ENCODE measurements around the gene GGA2. TPM values are rescaled to one million over a fixed set of nuclear protein-coding genes. Genes with fewer than 3 reads are reported as not detected.

The GGA2 gene
- total RNA-seq, 2 donors from 2014 or later, result 99.4 to 116 TPM

- 95 to 100% methylated on average over 3 of the region's 3 CpGs for WGBS, 2 experiments (ENCODE audit: insufficient coverage in 1 of 2, insufficient read length in 1 of 2)
- Histone ChIP-seq H3K36me3 (ENCODE audit: control insufficient read depth, insufficient read depth, low read length) (peaks cover 89% of the 10 kb centered on the region), H3K27ac (ENCODE audit: low read depth, low read length) (no peak overlapping the region), H3K9me3 (ENCODE audit: control insufficient read depth, low read length) (no peaks in the 10 kb centered on the region), H3K27me3 (ENCODE audit: control insufficient read depth, insufficient read depth, low read length, poor library complexity, severe bottlenecking) (no peaks in the 10 kb centered on the region), H3K4me1 (ENCODE audit: control insufficient read depth, insufficient read depth, low read length) (no peaks in the 10 kb centered on the region), H3K9ac (ENCODE audit: extremely low read depth, low read length, poor library complexity, severe bottlenecking) (no peak overlapping the region), H3K4me3 (ENCODE audit: low read length) (no peak overlapping the region)
- no peak for TF ChIP-seq CTCF (conservative IDR thresholded peaks at IDR 0.05)
- no peaks in the 10 kb centered on the region for H3K27me3 Mint-ChIP-seq (ENCODE audit: insufficient read depth)
- no peaks in the 10 kb centered on the region for H3K4me1 Mint-ChIP-seq
- H3K27ac Mint-ChIP-seq, result peak overlapping the region; percentile 30
- no peak overlapping the region for H3K4me3 Mint-ChIP-seq
- peaks cover 90% of the 10 kb centered on the region for H3K36me3 Mint-ChIP-seq (ENCODE audit: low read depth)
- DNase-seq, result no peak
- H3K9me3 Mint-ChIP-seq, result no peaks in the 10 kb centered on the region
Measured at GRCh38 chr16:23478566-23478965, 31.7 kb downstream of the GGA2 start.

GRCh38 chr16:23476289-23476688 lies 34.0 kb downstream of the GGA2 start:
- Histone ChIP-seq H3K36me3 (ENCODE audit: control insufficient read depth, insufficient read depth, low read length) (peaks cover 73% of the 10 kb centered on the region), H3K4me3 (ENCODE audit: low read length) (no peak overlapping the region), H3K27ac (ENCODE audit: low read depth, low read length) (no peak overlapping the region), H3K4me1 (ENCODE audit: control insufficient read depth, insufficient read depth, low read length) (no peaks in the 10 kb centered on the region), H3K27me3 (ENCODE audit: control insufficient read depth, insufficient read depth, low read length, poor library complexity, severe bottlenecking) (no peaks in the 10 kb centered on the region), H3K9me3 (ENCODE audit: control insufficient read depth, low read length) (no peaks in the 10 kb centered on the region), H3K9ac (ENCODE audit: extremely low read depth, low read length, poor library complexity, severe bottlenecking) (no peak overlapping the region)
- no peak overlapping the region for H3K27ac Mint-ChIP-seq
- no peaks in the 10 kb centered on the region for H3K27me3 Mint-ChIP-seq (ENCODE audit: insufficient read depth)
- H3K4me1 Mint-ChIP-seq, result no peaks in the 10 kb centered on the region
- no peak overlapping the region for H3K4me3 Mint-ChIP-seq
- 83 to 100% methylated on average over 1 of the region's 1 CpG for WGBS, 2 experiments (ENCODE audit: insufficient coverage in 1 of 2, insufficient read length in 1 of 2)
- TF ChIP-seq CTCF (conservative IDR thresholded peaks at IDR 0.05), result no peak
- H3K9me3 Mint-ChIP-seq, result no peaks in the 10 kb centered on the region
- H3K36me3 Mint-ChIP-seq (ENCODE audit: low read depth), result peaks cover 74% of the 10 kb centered on the region
- DNase-seq, result no peak

- Mint-ChIP-seq H3K4me1 (no peaks in the 10 kb centered on the region), H3K27me3 (ENCODE audit: insufficient read depth) (no peaks in the 10 kb centered on the region), H3K9me3 (no peaks in the 10 kb centered on the region), H3K36me3 (ENCODE audit: low read depth) (peaks cover 68% of the 10 kb centered on the region), H3K27ac (peak overlapping the region; percentile 30), H3K4me3 (no peak overlapping the region)
- H3K4me1 ChIP-seq (ENCODE audit: control insufficient read depth, insufficient read depth, low read length), result peaks cover 3% of the 10 kb centered on the region
- no peak overlapping the region for H3K4me3 ChIP-seq (ENCODE audit: low read length)
- DNase-seq, result no peak
- no peaks in the 10 kb centered on the region for H3K27me3 ChIP-seq (ENCODE audit: control insufficient read depth, insufficient read depth, low read length, poor library complexity, severe bottlenecking)
- no peak overlapping the region for H3K27ac ChIP-seq (ENCODE audit: low read depth, low read length)
- H3K9ac ChIP-seq (ENCODE audit: extremely low read depth, low read length, poor library complexity, severe bottlenecking), result no peak overlapping the region
- 89 to 96% methylated on average over 4 to 6 of the region's 6 CpGs for WGBS, 2 experiments (ENCODE audit: insufficient coverage in 1 of 2, insufficient read length in 1 of 2)
- peaks cover 78% of the 10 kb centered on the region for H3K36me3 ChIP-seq (ENCODE audit: control insufficient read depth, insufficient read depth, low read length)
- no peak for TF ChIP-seq CTCF (conservative IDR thresholded peaks at IDR 0.05)
- no peaks in the 10 kb centered on the region for H3K9me3 ChIP-seq (ENCODE audit: control insufficient read depth, low read length)
Measured at GRCh38 chr16:23469814-23470213, 40.5 kb downstream of the GGA2 start.

All from endodermal cell (in vitro differentiated cells).